Heart left ventricle (tissue), 16 donors: ENCODE measurements around the gene PRICKLE2. TPM values are rescaled to one million over a fixed set of nuclear protein-coding genes. Genes with fewer than 3 reads are reported as not detected.

Experiments
- ATAC-seq, 4 donors: fragments of 200-7000 bp; cut with Tn5 transposase; one replicate each; pipeline ENCODE4 v1.9.1; 2020 to 2022; ENCODE audit warnings: moderate library complexity in 4 of 4, mild to moderate bottlenecking in 3 of 4, moderate number of reproducible peaks in 1 of 4
- DNase-seq, 5 donors: peaks; one replicate each; pipeline ENCODE4 v3.0.0-alpha.2; 2020
- H3K27ac ChIP-seq, 12 donors: fragments of 200-600 bp; sonication (generic) in 4 of 12; one replicate each; pipeline versions ENCODE4 v1.5.0 to v1.8.0; 2016 to 2022; ENCODE audit warnings: mild to moderate bottlenecking in 2 of 12
- H3K27me3 ChIP-seq, 9 donors: fragments of 200-600 bp; sonication (generic) in 2 of 9; one replicate each; pipeline versions ENCODE4 v1.5.1 to v1.8.0; 2016 to 2022; ENCODE audit warnings: mild to moderate bottlenecking in 3 of 9
- H3K36me3 ChIP-seq, 9 donors: fragments of 200-600 bp; sonication (generic) in 2 of 9; one replicate each; pipeline versions ENCODE4 v1.5.0 to v1.8.0; 2018 to 2022; ENCODE audit warnings: mild to moderate bottlenecking in 2 of 9
- H3K4me1 ChIP-seq, 12 donors: fragments of 200-600 bp; sonication (generic) in 4 of 12; one replicate each; pipeline versions ENCODE4 v1.5.0 to v1.8.0; 2016 to 2022; ENCODE audit warnings: mild to moderate bottlenecking in 3 of 12
- H3K4me3 ChIP-seq, 12 donors: fragments of 200-600 bp; sonication (generic) in 4 of 12; one replicate each; pipeline versions ENCODE4 v1.5.0 to v1.8.0; 2017 to 2022; ENCODE audit warnings: mild to moderate bottlenecking in 9 of 12, moderate library complexity in 4 of 12
- H3K9me3 ChIP-seq, 12 donors: fragments of 200-600 bp; sonication (generic) in 4 of 12; one replicate each; pipeline versions ENCODE4 v1.5.0 to v1.8.0; 2016 to 2022; ENCODE audit warnings: mild to moderate bottlenecking in 1 of 12
- CTCF ChIP-seq, 12 donors: fragments of 200-600 bp; sonication (generic) in 4 of 12; IDR thresholded peaks; one replicate each; pipeline versions ENCODE4 v1.5.0 to v1.8.0; 2018 to 2022; ENCODE audit warnings: antibody characterized with exemption in 12 of 12, mild to moderate bottlenecking in 5 of 12
- POLR2A ChIP-seq, 2 donors: fragments of 450-650 bp; IDR thresholded peaks; one replicate each; pipeline ENCODE4 v1.6.1; 2017; ENCODE audit warnings: antibody characterized with exemption in 2 of 2, mild to moderate bottlenecking in 2 of 2, moderate library complexity in 2 of 2
- WGBS, 4 donors: extraction: QIAGEN DNeasy Blood & Tissue Kit in 2 of 4; methylation state at CpG; one replicate each; pipeline versions ENCODE4 v1.1.5 to v1.1.7; 2013 to 2018; 5-methylcytosine and 5-hydroxymethylcytosine counted together
- intact Hi-C, 10 donors: fragments of 100-400 bp; cut with DNase I; formaldehyde crosslinking; loops; one replicate each; pipeline versions ENCODE4 v1.11.1 to v1.14.2; 2022
- polyA plus RNA-seq, 2 donors: library from polyadenylated mRNA; stranded (reverse); fragments of 200-250 nt; gene quantifications; one replicate each; pipeline ENCODE4 v1.2.3, GENCODE V29; 2013
- total RNA-seq, 9 donors: library from RNA; depleted of rRNA in 2 of 9; stranded (reverse); fragments of >200 nt in 2 of 9; fragmentation: NEBNext Ultra II Directional in 3 of 9; extraction: Animal tissue kit (Norgen Biotek cat#: 25700) in 3 of 9; gene quantifications; one replicate each; pipeline versions ENCODE4 v1.1.0 to v1.2.4, GENCODE V29; 2016 to 2023
- donor health status: ischemic (EF 13 %, LVEDD 7.1; RV severe dilation, severe dysfunction).
- donor health status: healthy with polysubstance abuse.
- donor health status: DM: no; HTN: yes; CAD: no.
- donor health status: DM: no; HTN: no; CAD: no.
- donor health status: ischemic (EF 25% LVEDD 6.9; RV normal size, moderate dysfunction).
- donor health status: ischemic (EF 25% LVEDD 5.7; RV mildly dilated, moderate dysfunction).
- donor health status: healthy.
- donor health status: DM: yes; HTN: yes; CAD: no.
- donor health status: ischemic (EF 35%, LVEDD 5.7; RV mildly dilated, moderate dysfunction).
- donor health status: nonischemic (EF 11% LVEDD 7.7; RV severe dilation, severe dysfunction).
- donor health status: DM: yes; HTN: yes; CAD: no.
- donor health status: PGD.
- donor health status: ischemic (EF 29% LVEDD 5.4; RV normal size, mild dysfunction).
- donor health status: nonischemic (EF 23%, LVEDD 6.1; RV moderate dilation, normal function).

The PRICKLE2 gene
- total and polyA plus RNA-seq, 11 donors = 1.5 to 15.2 (median 7.3) TPM

GRCh38 chr3:64134882-64135281 is 90.4 kb downstream of the PRICKLE2 start:
- DNase-seq (no peak), ATAC-seq (no peak)
- intact Hi-C loops = no loop called here
- Histone ChIP-seq H3K4me1 (peaks cover 0 to 26% (median 5%) of the 10 kb centered on the region in 12 donors), H3K4me3 (no peak overlapping the region), H3K27ac (no peak overlapping the region), H3K36me3 (peaks cover 0 to 9% (median 0%) of the 10 kb centered on the region in 9 donors), H3K9me3 (no peaks in the 10 kb centered on the region), H3K27me3 (no peaks in the 10 kb centered on the region)
- WGBS, 4 donors = 69 to 72% (median 70%) methylated on average over 3 of the region's 3 CpGs
- TF ChIP-seq CTCF (IDR thresholded peaks at IDR 0.05) = no peak
- no peak for TF ChIP-seq POLR2A (IDR thresholded peaks at IDR 0.05)

- no peak overlapping the region for H3K4me3 ChIP-seq
- intact Hi-C loops = no loop called here
- ATAC-seq (no peak), DNase-seq (no peak)
- TF ChIP-seq POLR2A (IDR thresholded peaks at IDR 0.05) (no peak), CTCF (IDR thresholded peaks at IDR 0.05) (no peak)
- 92 to 94% (median 93%) methylated on average over 6 of the region's 6 CpGs for WGBS, 4 donors
- no peaks in the 10 kb centered on the region for H3K27me3 ChIP-seq
- no peak overlapping the region for H3K27ac ChIP-seq
- peaks cover 0 to 23% (median 5%) of the 10 kb centered on the region in 12 donors for H3K4me1 ChIP-seq
- peaks cover 0 to 9% (median 0%) of the 10 kb centered on the region in 9 donors for H3K36me3 ChIP-seq
- H3K9me3 ChIP-seq = no peaks in the 10 kb centered on the region
Measured at GRCh38 chr3:64133987-64134386, 91.3 kb downstream of the PRICKLE2 start.

- 50 to 78% (median 64%) methylated on average over 2 of the region's 2 CpGs for WGBS, 4 donors
- Histone ChIP-seq H3K9me3 (no peaks in the 10 kb centered on the region), H3K36me3 (peaks cover 0 to 9% (median 0%) of the 10 kb centered on the region in 9 donors), H3K27ac (peak overlapping the region in 1 of 12 donors; percentile 46), H3K27me3 (no peaks in the 10 kb centered on the region), H3K4me3 (no peak overlapping the region), H3K4me1 (peaks cover 0 to 22% (median 5%) of the 10 kb centered on the region in 12 donors)
- TF ChIP-seq CTCF (IDR thresholded peaks at IDR 0.05) (no peak), POLR2A (IDR thresholded peaks at IDR 0.05) (no peak)
- ATAC-seq (no peak), DNase-seq (no peak)
- intact Hi-C loops = no loop called here
Measured at GRCh38 chr3:64133272-64133671, 92.0 kb downstream of the PRICKLE2 start.

- no peak overlapping the region for H3K4me3 ChIP-seq
- TF ChIP-seq CTCF (IDR thresholded peaks at IDR 0.05) = no peak
- TF ChIP-seq POLR2A (IDR thresholded peaks at IDR 0.05) = no peak
- no peak for DNase-seq
- peaks cover 0 to 20% (median 5%) of the 10 kb centered on the region in 12 donors for H3K4me1 ChIP-seq
- 90 to 92% (median 91%) methylated on average over 2 of the region's 2 CpGs for WGBS, 4 donors
- H3K36me3 ChIP-seq = peaks cover 0 to 18% (median 0%) of the 10 kb centered on the region in 9 donors
- H3K27me3 ChIP-seq = no peaks in the 10 kb centered on the region
- peak overlapping the region in 1 of 12 donors; percentile 22 for H3K27ac ChIP-seq
- no peak for ATAC-seq
- no peaks in the 10 kb centered on the region for H3K9me3 ChIP-seq
- intact Hi-C loops = no loop called here
Measured at GRCh38 chr3:64131725-64132469, 93.4 kb downstream of the PRICKLE2 start.
